Ramos (cell line): ENCODE measurements around the gene SEMA4D.
"Not testable (repeated sequence)": the region's sequence is repeated elsewhere in the genome, so short reads cannot be mapped to it uniquely, and the experiment has no call there.

Source experiments
- in situ Hi-C: fragments of 300-500 bp; cut with MboI; formaldehyde crosslinking; loops from one replicate; pipeline ENCODE4 v1.14.3; 2022; ENCODE audit warnings: low sequenced_read_pairs; ENCODE audit not compliant: unreplicated experiment

Gene SEMA4D

DNA sequence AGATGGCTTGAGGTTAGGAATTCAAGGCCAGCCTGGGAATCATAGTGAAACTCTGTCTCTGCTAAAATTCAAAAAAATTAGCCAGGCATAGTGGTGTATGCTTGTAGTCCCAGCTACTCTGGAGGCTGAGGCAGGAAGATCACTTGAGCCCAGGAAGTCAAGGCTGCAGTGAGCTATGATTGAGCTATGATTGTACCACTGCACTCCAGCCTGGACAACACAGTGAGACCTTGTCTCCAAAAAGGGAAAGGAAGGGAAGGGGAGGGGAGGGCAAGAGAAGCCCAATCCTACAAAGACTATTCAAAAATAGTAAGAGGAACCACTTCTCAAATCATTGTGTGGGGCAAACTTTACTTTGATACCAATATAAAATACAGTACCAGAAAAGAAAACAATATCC is 11.2 kb downstream of the SEMA4D start:
- in situ Hi-C loops: no loop called here

DNA sequence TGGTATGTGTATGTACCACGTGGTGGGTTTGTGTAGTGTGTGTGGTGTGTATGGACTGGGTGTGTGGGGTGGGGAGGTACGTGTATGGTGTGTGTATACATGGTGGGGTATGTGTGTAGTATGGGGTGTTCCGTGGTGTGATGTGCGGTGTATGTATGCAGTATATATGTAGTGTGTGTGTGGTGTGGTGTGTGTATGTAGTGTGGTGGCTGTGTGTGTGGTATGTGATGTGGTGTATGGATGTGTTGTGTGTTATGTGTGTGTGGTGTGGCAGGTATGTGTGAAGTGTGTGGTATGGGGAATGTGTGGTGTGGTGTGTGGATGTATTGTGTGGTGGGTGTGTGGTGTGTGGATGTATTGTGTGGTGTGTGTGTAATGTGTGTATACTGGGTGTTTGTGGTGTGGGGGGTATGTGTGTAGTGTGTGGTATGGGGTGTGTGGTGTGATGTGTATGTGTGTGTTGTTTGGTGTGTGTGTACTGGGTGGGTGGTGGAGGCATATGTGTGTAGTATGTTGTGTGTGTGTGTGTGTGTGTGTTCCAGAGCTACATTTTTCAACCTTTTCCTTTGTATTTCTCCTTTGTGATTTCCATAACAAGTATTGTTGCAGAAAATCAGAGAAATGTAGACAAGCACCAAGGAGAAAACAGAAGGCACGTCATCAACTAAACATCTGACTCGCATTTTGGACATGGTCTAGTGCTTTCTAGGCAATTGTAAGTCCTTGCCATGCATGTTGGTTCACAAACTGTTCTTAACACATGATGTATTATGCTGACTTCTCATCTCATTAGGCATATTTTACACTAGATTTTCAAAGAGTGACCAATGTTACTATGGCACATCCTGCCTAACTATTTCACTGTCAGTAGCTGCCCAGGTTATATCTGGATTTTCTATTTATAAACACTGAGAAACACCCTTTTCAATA is 13.2 kb downstream of the SEMA4D start:
- in situ Hi-C loops: no loop called here

DNA sequence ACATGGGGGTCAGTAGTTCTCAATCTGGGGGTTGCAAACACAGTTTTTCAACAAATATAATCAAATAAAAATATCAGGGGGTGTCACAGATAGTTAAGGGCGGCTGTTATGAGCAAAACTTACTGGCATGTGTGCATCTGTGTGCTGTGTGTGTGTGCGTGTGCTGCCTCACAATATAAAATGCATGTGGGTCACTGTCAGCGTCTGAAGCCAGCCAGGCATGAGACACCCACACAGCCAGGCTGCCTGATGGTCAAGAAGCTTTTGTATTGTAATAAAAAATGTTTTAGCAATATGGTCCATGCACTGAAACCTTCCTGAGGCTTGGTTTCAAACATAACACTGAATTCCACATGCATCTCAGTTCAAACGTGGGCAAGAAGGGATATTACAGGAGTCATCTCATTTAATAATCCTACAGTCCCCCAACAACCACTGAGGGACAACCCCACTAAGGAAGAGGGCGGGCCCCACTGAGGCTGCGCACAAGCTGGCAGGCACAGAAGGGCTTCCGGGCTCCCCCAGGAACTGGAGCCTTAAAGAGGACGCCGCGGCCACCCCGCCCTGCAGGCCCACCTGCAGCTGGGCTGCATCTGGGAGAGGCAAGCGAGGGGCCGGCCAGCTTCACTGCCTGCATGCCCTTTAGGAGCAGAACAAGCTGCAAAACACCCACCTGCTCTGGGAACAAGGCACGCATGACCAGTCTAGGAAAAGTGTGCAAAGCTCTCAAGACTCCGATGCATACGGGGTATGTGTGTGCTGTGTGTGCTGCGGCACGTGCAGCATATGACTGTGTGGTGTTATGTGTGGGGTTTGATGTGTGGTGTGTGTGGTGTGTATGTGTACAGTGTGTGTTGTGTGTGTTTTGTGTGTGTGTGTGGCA is 14.1 kb downstream of the SEMA4D start:
- in situ Hi-C loops: no loop called here

DNA sequence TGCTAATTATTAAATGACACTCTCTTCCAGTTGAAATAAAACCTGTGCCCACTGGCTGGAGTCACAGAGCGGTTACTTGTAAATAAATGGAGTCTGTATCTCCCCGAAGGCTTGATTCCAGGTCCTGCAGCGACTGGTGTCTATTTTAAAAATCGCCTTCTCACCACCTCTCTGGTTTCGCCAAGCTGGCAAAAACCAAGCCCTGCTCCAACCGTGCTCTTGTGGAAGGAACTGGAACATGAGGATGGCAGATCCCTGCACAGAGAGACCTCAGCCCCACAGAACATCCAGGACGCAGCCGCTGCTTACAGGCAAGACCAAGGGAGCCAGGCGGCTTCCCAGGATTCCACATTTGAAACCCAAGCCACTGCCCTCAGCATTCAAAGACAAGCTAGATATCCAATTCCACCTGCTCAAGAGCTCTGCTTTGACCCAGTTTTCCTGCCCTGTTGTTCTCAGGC is 15.0 kb downstream of the SEMA4D start:
- in situ Hi-C loops: no loop called here

DNA sequence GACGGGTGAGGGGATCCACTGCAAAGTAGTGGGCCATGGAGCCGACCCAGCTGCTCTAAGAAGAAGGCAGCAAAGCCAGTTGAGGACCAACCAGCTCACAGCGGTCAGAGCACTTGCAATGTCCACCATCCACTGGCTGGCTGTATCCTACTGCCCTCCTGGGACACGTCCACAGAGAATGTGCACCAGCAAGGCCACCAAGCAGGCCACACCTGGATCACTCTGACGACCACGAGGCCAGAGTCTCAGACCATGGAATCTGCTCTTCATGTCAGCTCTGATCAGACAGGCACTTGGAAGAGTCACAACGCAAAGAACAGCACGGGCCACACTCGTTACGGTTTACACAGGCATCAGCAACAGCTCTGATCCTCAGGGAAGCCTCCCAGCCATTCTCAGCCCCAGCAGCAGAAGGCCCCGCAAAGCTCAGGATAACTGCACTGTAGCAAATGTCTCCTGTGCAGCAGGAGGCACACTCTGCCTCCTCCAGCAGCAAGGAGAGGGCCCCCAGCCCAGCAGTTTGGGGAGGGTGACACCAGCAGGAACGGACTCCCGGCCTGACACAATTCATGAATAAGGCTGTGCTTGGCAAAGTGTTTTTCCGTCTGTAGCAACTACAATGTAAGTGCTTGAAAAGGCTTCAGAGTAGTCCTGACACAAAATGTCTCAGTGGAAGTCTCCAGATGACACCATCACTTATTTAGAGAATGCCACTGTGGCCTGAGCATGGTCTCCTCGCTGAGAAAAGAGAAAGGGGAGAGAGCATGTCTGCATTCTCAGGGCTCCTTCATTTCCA is 15.7 kb downstream of the SEMA4D start:
- in situ Hi-C loops: no loop called here

DNA sequence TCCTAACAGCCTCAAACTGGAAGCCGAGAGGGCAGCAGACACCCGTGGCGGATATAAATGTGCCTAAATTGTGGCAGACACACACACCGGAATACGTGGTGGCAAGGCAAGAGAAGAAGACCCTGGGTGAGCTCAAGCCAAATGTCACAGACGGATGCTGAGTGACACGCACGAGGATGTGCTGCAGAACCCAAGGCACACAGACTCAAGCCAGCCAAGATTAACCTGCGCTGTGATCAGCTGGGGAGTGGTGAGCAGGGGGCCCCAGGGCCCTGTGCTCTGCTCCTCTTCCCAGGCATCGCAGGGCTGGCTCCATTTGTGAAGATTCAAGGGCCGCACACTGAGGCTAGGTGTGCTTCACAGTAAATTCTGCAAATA is 16.4 kb downstream of the SEMA4D start:
- in situ Hi-C loops: no loop called here

DNA sequence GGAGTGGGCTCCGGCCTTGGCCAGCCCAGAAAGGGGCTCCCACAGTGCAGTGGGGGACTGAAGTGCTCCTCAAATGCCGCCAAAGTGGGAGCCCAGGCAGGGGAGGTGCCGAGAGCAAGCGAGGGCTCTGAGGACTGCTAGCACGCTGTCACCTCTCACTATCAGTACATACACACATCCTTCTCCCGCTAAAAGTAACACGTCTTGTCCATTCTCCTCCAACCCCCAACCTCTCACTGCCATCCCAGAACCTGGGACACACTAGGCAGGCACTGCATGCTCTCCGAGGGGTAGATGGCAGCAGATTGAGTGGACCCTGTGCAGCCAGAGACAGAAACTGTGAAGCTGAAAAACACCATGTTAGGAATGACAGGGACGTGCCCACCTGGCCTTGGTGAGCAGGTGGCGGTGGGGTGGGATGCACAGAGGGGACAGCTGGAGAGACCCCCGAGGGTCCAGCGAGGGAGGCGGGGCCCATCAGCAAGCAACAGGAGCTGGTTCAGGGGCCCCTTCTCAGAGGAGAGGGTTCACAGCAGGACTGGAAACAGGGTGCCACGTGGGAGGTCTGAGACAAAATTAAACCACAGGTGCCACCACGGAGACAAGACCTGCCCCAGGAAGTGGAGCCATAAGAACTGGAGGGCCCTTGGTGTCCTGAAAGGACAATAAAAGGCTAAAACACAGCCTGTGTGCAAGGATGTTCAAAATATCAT is 16.9 kb downstream of the SEMA4D start:
- in situ Hi-C loops: no loop called here

DNA sequence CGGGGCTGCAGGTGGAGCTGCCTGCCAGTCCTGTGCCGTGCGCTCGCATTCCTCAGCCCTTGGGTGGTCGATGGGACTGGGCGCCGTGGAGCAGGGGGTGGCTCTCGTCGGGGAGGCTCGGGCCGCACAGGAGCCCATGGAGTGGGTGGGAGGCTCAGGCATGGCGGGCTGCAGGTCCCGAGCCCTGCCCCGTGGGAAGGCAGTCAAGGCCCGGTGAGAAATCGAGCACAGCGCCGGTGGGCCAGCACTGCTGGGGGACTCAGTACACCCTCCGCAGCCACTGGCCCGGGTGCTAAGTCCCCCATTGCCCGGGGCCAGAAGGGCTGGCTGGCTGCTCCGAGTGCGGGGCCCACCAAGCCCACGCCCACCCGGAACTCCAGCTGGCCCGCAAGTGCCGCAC is 17.5 kb downstream of the SEMA4D start:
- in situ Hi-C loops: not testable (repeated sequence)

DNA sequence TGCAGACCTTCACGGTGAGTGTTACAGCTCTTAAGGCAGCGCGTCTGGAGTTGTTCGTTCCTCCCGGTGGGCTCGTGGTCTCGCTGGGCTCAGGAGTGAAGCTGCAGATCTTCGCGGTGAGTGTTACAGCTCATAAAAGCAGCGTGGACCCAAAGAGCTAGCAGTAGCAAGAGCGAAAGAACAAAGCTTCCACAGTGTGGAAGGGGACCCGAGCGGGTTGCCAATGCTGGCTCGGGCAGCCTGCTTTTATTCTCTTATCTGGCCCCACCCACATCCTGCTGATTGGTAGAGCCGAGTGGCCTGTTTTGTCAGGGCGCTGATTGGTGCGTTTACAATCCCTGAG is 18.3 kb downstream of the SEMA4D start:
- in situ Hi-C loops: not testable (repeated sequence)

DNA sequence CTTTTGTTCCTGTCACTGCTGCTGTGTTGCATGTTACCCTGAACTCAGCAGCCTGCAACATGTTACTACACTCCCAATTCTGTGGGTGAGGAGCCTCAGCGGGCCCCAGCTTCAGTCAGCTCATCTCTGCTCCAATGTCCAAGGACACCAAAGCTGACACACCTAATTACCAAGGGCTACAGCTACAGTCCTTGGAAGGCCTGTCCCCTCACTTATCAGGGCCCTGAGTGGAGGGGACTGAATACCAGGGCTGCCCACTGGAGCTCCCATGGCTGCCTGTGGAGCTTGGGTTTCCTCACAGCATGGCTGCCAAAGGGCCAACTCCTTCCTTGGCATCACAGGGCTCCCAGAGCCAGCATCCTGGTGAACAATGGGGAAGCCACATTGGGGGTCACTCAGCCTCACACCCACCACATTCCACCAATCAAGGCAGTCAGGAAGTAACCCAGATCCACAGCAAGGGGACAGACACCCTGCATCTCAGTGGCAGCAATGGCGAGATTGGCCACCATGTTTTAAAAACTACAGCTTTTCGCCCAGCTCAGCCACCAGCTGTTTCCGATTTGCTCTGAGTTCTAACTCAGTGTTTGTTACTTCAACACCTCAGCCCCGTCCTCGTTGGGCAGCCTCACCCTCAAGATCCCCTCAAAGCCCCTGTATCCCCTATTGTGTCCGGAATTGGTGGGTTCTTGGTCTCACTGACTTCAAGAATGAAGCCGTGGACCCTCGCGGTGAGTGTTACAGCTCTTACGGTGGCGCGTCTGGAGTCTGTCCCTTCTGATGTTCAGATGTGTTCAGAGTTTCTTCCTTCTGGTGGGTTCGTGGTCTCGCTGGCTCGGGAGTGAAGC is 18.9 kb downstream of the SEMA4D start:
- in situ Hi-C loops: no loop called here

DNA sequence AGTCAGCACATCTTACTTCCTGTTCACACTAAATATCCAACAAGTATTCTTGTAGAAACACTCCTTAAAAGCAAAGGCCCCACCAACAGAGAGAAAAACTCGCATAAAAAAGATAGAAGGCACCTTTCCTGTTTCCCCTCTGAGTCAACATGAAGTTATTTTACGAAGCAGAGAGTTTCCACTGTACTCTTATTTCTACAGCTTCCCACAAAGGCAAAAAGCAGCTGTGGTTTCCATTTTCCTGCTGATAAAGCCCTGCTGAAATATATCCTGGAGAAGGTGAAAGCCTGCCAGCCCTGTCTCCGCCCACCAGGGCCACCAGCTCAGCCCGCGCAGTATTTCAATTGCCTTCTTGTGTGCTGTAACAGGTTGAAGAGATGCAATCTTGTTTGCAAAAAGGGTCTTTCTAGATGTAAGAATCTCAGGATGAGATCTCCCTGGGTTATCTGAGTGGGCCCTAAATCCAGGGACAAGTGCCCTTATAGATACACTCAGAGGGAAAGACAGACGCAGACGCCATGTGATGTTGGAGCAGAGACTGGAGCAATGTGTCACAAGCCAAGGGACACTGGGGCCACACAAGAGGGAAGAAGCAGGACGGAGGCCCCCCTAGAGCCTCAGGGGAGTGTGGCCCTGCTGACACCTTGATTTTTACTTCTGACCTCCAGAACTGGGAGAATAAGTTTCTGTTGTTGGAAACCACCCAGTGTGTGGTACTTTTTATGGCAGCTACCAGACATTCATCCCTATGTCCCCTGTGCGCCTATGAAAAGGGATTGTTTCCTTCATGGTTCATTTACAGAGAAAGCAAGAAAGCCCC is 19.9 kb downstream of the SEMA4D start:
- in situ Hi-C loops: no loop called here

DNA sequence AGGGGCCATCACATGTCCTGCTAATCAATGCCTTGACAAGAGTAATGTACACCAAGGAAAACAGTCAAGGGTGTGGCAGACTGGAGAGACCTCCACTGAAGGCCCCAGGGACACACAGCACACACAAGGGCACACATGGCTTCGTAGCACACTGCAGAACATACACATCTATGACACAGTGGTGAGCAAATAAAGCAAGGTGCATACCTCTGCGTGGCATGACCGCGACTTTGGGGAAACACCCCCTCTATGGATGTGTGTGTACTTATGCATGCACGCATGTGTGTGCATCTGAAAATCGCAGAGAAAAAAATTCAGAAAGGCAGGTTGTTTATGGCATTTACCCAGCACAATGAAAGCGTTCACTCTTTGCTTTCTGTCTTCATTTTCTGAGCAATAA is 20.5 kb downstream of the SEMA4D start:
- in situ Hi-C loops: no loop called here

DNA sequence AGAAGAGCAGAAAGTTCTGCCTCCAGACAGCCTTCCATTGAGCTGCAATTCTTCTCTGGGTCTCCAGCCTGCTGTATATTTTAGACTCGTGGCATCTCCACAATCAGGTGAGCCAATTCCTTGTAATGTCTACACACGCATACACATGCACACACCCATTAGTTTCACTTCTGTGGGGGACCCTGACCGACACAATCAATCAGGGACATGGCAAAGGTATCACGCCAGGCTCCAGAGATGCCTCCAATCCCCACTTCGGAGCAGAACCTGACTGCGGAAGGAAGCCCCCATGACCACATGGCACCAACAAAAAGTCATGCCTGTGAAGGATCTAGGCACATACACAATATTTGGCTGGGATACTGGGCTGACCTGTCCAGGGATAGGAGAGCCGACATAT is 21.4 kb downstream of the SEMA4D start:
- in situ Hi-C loops: no loop called here

DNA sequence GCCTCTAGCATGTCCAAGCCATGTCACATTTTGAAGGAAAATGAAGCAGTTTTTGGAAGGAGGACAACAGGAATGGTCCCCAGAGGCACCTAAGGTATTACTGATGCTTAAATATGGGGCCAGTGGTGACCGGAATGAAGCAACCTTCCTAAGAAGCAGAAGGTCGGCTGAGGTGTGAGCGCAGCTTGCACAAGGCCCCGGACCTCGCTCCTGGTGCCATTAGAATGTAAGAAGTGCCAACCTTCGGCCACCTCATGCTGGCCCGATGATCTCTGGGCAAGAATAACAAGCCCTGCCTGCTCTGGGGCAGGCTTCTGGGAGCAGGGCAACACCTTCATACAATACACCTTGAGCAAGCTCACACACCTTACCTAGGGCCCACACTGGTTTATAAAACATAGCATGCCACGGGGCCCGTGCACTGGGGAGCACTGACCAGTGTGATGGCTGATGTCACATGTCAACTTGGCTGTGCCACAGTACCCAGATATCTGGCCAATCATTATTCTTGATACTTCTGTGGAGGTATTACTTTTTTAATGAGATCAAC is 21.9 kb downstream of the SEMA4D start:
- in situ Hi-C loops: no loop called here

DNA sequence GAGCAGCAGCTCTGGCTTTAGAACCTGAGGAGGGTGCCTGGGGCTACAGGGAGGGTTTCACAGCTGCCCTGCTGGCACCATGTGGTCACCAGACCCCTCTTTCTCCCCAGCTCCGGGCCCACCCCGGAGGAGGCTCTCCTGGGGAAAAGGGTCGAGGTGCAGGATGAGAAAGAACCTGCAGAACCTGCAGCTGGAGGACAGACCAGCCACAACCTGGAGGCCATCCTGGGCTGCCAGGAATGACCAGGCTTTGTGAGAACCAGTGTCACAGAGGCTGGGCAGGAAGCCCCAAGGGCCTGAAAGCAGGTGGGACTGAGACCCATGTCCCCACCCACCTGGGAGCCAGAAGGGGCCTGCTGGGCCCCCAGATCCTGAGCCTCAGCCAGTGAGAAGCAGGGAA is 23.0 kb downstream of the SEMA4D start:
- in situ Hi-C loops: no loop called here

DNA sequence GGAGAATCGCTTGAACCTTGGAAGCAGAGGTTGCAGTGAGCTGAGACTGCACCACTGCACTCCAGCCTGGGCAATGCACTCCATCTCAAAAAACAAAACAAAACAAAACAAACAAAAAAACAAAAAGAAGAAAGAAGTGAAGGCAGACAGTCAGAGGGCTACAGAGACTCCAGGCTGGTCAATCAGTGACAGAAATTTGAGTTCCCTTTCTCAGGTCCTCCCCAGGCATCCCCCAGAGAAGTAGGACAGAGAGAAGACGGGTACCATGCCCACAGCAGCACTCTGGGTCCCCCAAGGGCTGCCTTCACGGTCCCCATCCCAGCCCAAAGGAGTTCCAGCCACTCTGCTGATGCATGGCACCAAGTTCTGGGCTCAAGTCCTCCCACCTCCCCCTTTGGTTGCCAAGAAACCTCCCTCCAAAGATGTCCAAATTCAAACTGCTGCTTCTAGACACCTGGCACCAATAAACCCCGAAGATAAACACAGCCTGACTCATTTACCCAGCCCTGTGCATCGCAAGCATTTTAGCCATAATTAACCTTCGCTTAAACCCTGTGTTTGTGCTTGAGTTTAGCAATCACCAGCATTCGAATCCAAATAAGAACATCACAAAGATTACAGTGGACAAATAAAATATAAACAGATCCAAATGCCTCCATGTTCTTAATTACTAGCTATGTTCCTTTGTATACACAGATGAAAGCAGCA is 24.0 kb downstream of the SEMA4D start:
- in situ Hi-C loops: no loop called here

DNA sequence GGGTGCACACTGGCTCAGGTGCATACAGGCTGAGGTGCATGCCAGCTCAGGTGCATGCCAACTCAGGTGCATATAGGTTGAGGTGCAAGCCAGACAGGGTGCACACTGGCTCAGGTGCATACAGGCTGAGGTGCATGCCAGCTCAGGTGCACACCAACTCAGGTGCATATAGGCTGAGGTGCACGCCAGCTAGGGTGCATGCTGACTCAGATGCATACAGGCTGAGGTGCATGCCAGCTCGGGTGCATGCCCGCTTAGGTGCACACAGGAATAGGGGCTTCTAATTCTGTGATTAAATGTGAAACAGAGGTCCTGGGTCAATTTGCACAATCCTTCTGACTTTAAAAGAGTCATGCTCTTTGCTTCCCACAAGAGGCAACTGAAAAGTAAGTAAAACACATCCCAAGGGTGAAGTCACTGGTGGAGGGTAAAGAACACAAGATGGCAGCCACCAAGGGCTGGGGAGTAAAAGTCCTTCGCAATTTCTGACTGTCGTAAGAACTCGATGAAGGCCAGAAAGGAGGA is 26.1 kb downstream of the SEMA4D start:
- in situ Hi-C loops: not testable (repeated sequence)
